K562 (cell line): ENCODE results near the gene BTG2. TPM values are rescaled to one million over a fixed set of nuclear protein-coding genes. Genes with fewer than 3 reads are reported as not detected.
A peak's percentile ranks its signal among the peaks of the same experiment; 100 is the strongest.

Source experiments
- ATAC-seq: fragments of 200-7000 bp; cut with Tn5 transposase; 3 replicates; pipeline ENCODE4 v1.9.1; 2020; ENCODE audit warnings: moderate library complexity
- BruUV-seq: library from RNA; stranded (reverse); fragments of 400-500 nt; replicated peaks from 2 replicates; lab custom pipeline; 2021; lab: Mats Ljungman, UMichigan
- CTCF ChIA-PET: fragments of 300-600 bp; formaldehyde crosslinking; extraction: SDS; loops from one replicate; lab custom pipeline; 2021; ENCODE audit warnings: low intra/inter-chr PET ratio; lab: Yijun Ruan, JAX
- POLR2A ChIA-PET: fragments of 300-600, 350-650 bp; sonication (Branson Sonifier 250); formaldehyde crosslinking; extraction: SDS; loops from one replicate; lab custom pipeline; 2021; ENCODE audit warnings: antibody characterized with exemption, inconsistent platforms; lab: Yijun Ruan, JAX
- DNase-seq, 4 experiments: peaks; one replicate each; pipeline versions ENCODE4 v3.0.0 to v3.0.0-alpha.2; 2011 to 2018; ENCODE audit warnings: low spot score in 3 of 4, mixed read lengths in 3 of 4; ENCODE audit errors: extremely low read depth in 1 of 4
- FAIRE-seq: peaks from 2 replicates; lab custom pipeline; 2011; peaks lifted over from hg19 to GRCh38; lab: Jason Lieb, UNC
- H2AFZ ChIP-seq: 2 replicates; pipeline ENCODE4 v1.6.0; 2011; ENCODE audit warnings: low read depth, low read length, control low read depth, inconsistent platforms
- H3K27ac ChIP-seq: fragments of 200-600 bp; 3 replicates; pipeline ENCODE4 v1.8.0; 2011; ENCODE audit warnings: low read depth, mild to moderate bottlenecking, control low read depth, inconsistent platforms, low read length, moderate library complexity, mixed read lengths; ENCODE audit errors: extremely low read depth
- H3K27me3 ChIP-seq, 2 experiments: fragments of 300-600 bp in 1 of 2; 2 replicates in 1 of 2; 3 replicates in 1 of 2; pipeline versions ENCODE4 v1.6.0 to v1.8.0; 2011; ENCODE audit warnings: inconsistent platforms in 2 of 2, low read length in 2 of 2, mild to moderate bottlenecking in 1 of 2, mixed read lengths in 1 of 2, moderate library complexity in 1 of 2; ENCODE audit not compliant: control insufficient read depth in 2 of 2, insufficient read depth in 2 of 2
- H3K36me3 ChIP-seq: fragments of 300-600 bp; 3 replicates; pipeline ENCODE4 v1.8.0; 2011; ENCODE audit warnings: mild to moderate bottlenecking, low read length, inconsistent platforms; ENCODE audit not compliant: control insufficient read depth, insufficient read depth
- H3K4me1 ChIP-seq, 2 experiments: fragments of 200-600 bp in 1 of 2; replicated peaks in 1 of 2; 2 replicates in 1 of 2; 3 replicates in 1 of 2; pipeline versions ENCODE4 v1.5.1 to v1.8.0; 2011; ENCODE audit warnings: inconsistent platforms in 2 of 2, low read length in 2 of 2, mild to moderate bottlenecking in 1 of 2, mixed read lengths in 1 of 2, moderate library complexity in 1 of 2; ENCODE audit not compliant: control insufficient read depth in 2 of 2, insufficient read depth in 2 of 2
- H3K4me2 ChIP-seq: 2 replicates; pipeline ENCODE4 v1.6.1; 2011; ENCODE audit warnings: low read length, control low read depth, inconsistent platforms, mixed read lengths; ENCODE audit not compliant: insufficient read depth
- H3K4me3 ChIP-seq: fragments of 200-600 bp; sonication (generic), shearing (Covaris generic); 2 replicates; pipeline ENCODE4 v1.5.1; 2016; ENCODE audit warnings: control low read depth, inconsistent platforms
- H3K79me2 ChIP-seq: fragments of 200-600 bp; 3 replicates; pipeline ENCODE4 v1.8.0; 2011; ENCODE audit warnings: low read length, inconsistent platforms; ENCODE audit not compliant: control insufficient read depth, insufficient read depth
- H3K9ac ChIP-seq, 2 experiments: 2 replicates each; pipeline versions ENCODE4 v1.6.0 to v1.6.1; 2011; ENCODE audit warnings: low read depth in 2 of 2, low read length in 2 of 2, control low read depth in 1 of 2, inconsistent platforms in 1 of 2, mild to moderate bottlenecking in 1 of 2, mixed read lengths in 1 of 2; ENCODE audit not compliant: insufficient read depth in 1 of 2
- H3K9me1 ChIP-seq: one replicate; pipeline ENCODE4 v1.6.0; 2011; ENCODE audit warnings: inconsistent platforms, mild to moderate bottlenecking, low read length, moderate library complexity; ENCODE audit not compliant: control insufficient read depth, insufficient read depth
- H3K9me3 ChIP-seq: replicated peaks from 2 replicates; pipeline ENCODE4 v1.5.1; 2011; ENCODE audit warnings: low read depth, low read length, inconsistent platforms; ENCODE audit not compliant: control insufficient read depth, insufficient read depth
- H4K20me1 ChIP-seq: replicated peaks from 2 replicates; pipeline ENCODE4 v1.6.1; 2011; ENCODE audit warnings: low read length, inconsistent platforms, mixed read lengths; ENCODE audit not compliant: control insufficient read depth, insufficient read depth
- BRCA1 ChIP-seq, 2 experiments: fragments of 450-650 bp in 1 of 2; sonication (generic) in 1 of 2; formaldehyde crosslinking in 1 of 2; IDR thresholded peaks; 2 replicates each; pipeline versions ENCODE4 v1.5.0 to v1.6.1; 2017 to 2020; ENCODE audit warnings: mild to moderate bottlenecking in 1 of 2, missing genetic modification reagents in 1 of 2
- BRD9 ChIP-seq: fragments of 450-650 bp; IDR thresholded peaks from 2 replicates; pipeline ENCODE4 v1.6.1; 2018; ENCODE audit warnings: low read depth; ENCODE audit not compliant: partially characterized antibody
- CTBP1 ChIP-seq: fragments of 450-650 bp; IDR thresholded peaks from 2 replicates; pipeline ENCODE4 v1.6.1; 2016; ENCODE audit warnings: borderline replicate concordance
- ESRRA ChIP-seq: fragments of 450-650 bp; IDR thresholded peaks from 2 replicates; pipeline ENCODE4 v1.6.1; 2014; ENCODE audit warnings: low read depth, mild to moderate bottlenecking, moderate library complexity, borderline replicate concordance
- HSF4 ChIP-seq: fragments of 250-450 bp; sonication (Bioruptor Pico); IDR thresholded peaks from 2 replicates; pipeline ENCODE4 v2.1.2; 2022; ENCODE audit warnings: mild to moderate bottlenecking, moderate library complexity, borderline replicate concordance
- L3MBTL2 ChIP-seq: fragments of 450-650 bp; IDR thresholded peaks from 2 replicates; pipeline ENCODE4 v1.6.1; 2016; ENCODE audit warnings: mild to moderate bottlenecking, moderate library complexity
- NR1H2 ChIP-seq: sonication (generic); formaldehyde crosslinking; IDR thresholded peaks from 2 replicates; pipeline ENCODE4 v1.4.0; 2020; ENCODE audit warnings: mild to moderate bottlenecking, missing genetic modification reagents
- NRF1 ChIP-seq, 2 experiments: fragments of 450-650 bp; IDR thresholded peaks in 1 of 2; conservative IDR thresholded peaks in 1 of 2; 2 replicates each; pipeline ENCODE4 v1.6.1; 2014; ENCODE audit warnings: mild to moderate bottlenecking in 2 of 2
- SMARCA4 ChIP-seq: fragments of 450-650 bp; IDR thresholded peaks from 2 replicates; pipeline ENCODE4 v1.6.1; 2016
- TEAD2 ChIP-seq: fragments of 450-650 bp; IDR thresholded peaks from 2 replicates; pipeline ENCODE4 v1.6.1; 2016; ENCODE audit warnings: missing genetic modification characterization, control low read depth, missing compliant biosample characterization
- XRCC5 ChIP-seq: fragments of 200-400 bp; formaldehyde crosslinking; IDR thresholded peaks from 2 replicates; pipeline ENCODE4 v1.6.1; 2017; ENCODE audit warnings: low read depth, mild to moderate bottlenecking, low read length
- ZC3H8 ChIP-seq: fragments of 450-650 bp; IDR thresholded peaks from 2 replicates; pipeline ENCODE4 v1.6.1; 2017
- ZFP36 ChIP-seq: fragments of 150-350 bp; IDR thresholded peaks from 2 replicates; pipeline ENCODE4 v1.6.1; 2018; ENCODE audit warnings: low read length, low read depth; ENCODE audit not compliant: partially characterized antibody
- ZNF444 ChIP-seq: fragments of 250-450 bp; sonication (Bioruptor Pico); IDR thresholded peaks from 2 replicates; pipeline ENCODE4 v1.4.0; 2020; ENCODE audit warnings: mild to moderate bottlenecking, moderate library complexity
- ZNF583 ChIP-seq: fragments of 250-450 bp; sonication (Bioruptor Pico); IDR thresholded peaks from 2 replicates; pipeline ENCODE4 v1.4.0; 2020
- WGBS: fragments of 100-300 bp; shearing (Covaris generic); methylation state at CpG from one replicate; pipeline ENCODE4 v1.1.6; 2016; ENCODE audit warnings: low coverage, mixed read lengths; ENCODE audit not compliant: insufficient coverage; ENCODE audit errors: missing lambda C conversion rate; 5-methylcytosine and 5-hydroxymethylcytosine counted together
- in situ Hi-C: fragments of 300-500 bp; cut with MboI; formaldehyde crosslinking; loops from 4 replicates; pipeline ENCODE4 v1.15.0; 2018; ENCODE audit warnings: inconsistent platforms, mixed read lengths
- intact Hi-C: fragments of 100-400 bp; cut with micrococcal nuclease; formaldehyde crosslinking; loops from 2 replicates; pipeline ENCODE4 v1.14.2; 2022
- polyA plus RNA-seq, 8 experiments: library from polyadenylated mRNA; depleted of rRNA in 4 of 8; stranded (reverse) in 5 of 8; unstranded in 3 of 8; fragments of >200 nt; fragmentation: Nextera tagmentation in 2 of 8; fragmentation: Illumina TruSeq in 1 of 8; extraction: Ambion mirVana in 2 of 8; extraction: Trizol in 1 of 8; gene quantifications; 2 replicates each; pipeline versions ENCODE4 v1.2.1 to v1.2.3, GENCODE V29; 2011 to 2014; ENCODE audit warnings: inconsistent platforms in 1 of 8, missing spikeins in 1 of 8
- total RNA-seq, 7 experiments: library from RNA; depleted of rRNA in 6 of 7; stranded (reverse); fragments of >200 nt in 6 of 7; fragmentation: Illumina TruSeq in 2 of 7; extraction: Trizol in 2 of 7; gene quantifications; 2 replicates each; pipeline versions ENCODE4 v1.2.1 to v1.2.3, GENCODE V29; 2011 to 2021; ENCODE audit warnings: low replicate concordance in 1 of 7
- TF ChIP-seq, protein P1 (sequence below), 3 experiments: IDR thresholded peaks in 2 of 3; conservative IDR thresholded peaks in 1 of 3; 2 replicates each; pipeline ENCODE4 v1.5.1; 2011 to 2012; ENCODE audit warnings: low read length in 3 of 3, mild to moderate bottlenecking in 3 of 3, control low read depth in 2 of 3, improper control_type of control experiment in 1 of 3, inconsistent platforms in 1 of 3, low read depth in 1 of 3, mixed read lengths in 1 of 3, moderate library complexity in 1 of 3; ENCODE audit not compliant: insufficient read depth in 2 of 3
- TF ChIP-seq, protein P2 (sequence below), 2 experiments: fragments of 450-650 bp in 1 of 2; sonication (generic) in 1 of 2; formaldehyde crosslinking in 1 of 2; IDR thresholded peaks in 1 of 2; conservative IDR thresholded peaks in 1 of 2; 2 replicates each; pipeline versions ENCODE4 v1.6.1 to v1.8.1; 2016 to 2023; ENCODE audit warnings: mild to moderate bottlenecking in 2 of 2, moderate library complexity in 2 of 2, inconsistent platforms in 1 of 2, missing genetic modification reagents in 1 of 2

BTG2 gene
- total and polyA plus RNA-seq, 9 of the 15 experiments (the other 6 are each of a cell fraction or from before 2014, with no cell fraction given), result 2.3 to 41.9 (median 8.7) TPM

DNA sequence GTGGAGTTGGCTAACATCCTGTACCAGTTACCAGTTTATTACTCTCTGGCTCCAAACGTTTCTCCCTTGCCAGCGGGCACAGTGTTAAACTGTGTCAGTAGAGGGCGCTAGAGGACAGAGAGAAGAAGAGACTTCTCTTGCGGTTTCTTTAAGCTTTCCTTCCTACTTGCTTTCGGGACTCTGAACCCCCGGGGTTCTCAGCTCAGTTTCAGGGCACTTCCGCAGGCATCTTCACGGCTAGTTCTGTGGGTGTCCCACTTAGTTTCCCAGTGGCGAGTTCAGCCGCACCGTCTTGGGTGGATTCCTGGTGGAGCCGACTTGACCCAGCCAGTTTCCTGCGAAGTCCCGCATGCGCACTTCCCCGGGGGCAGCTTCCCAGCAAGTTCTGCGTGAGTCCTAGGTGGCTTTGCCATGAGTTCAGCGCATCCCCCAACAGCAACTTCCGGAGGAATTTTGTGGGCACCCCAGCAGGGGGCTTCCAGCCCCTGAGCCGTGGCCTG, 37.9 kb upstream of the BTG2 start:
- Histone ChIP-seq H3K9ac (peak overlapping the region; percentile 60 to 87), H3K27ac (no peak overlapping the region), H3K9me3 (no peaks in the 10 kb centered on the region), H3K4me1 (peaks cover 5 to 8% of the 10 kb centered on the region in 2 experiments; a peak in 4 of 5 replicates), H4K20me1 (no peaks in the 10 kb centered on the region; the same call in 1 of the 2 replicates), H3K9me1 (no peaks in the 10 kb centered on the region), H2AFZ (peak overlapping the region; percentile 96), H3K4me2 (peak overlapping the region; percentile 77), H3K27me3 (peaks cover 13 to 18% of the 10 kb centered on the region in 2 experiments), H3K4me3 (peak overlapping the region; percentile 43), H3K36me3 (no peaks in the 10 kb centered on the region), H3K79me2 (no peaks in the 10 kb centered on the region)
- POLR2A ChIA-PET, result interaction anchor here (0.6 to 1.0 kb wide), 11 partner anchors 39 to 423 kb away, joined by 3 read pairs; no protein-coding TSS in a partner anchor
- ATAC-seq (peak; percentile 79), FAIRE-seq (peak; percentile 83), DNase-seq (peak; percentile 74 to 91 (median 76))
- CTCF ChIA-PET, result interaction anchor here (0.6 to 9.9 kb wide), 9 partner anchors 70 to 245 kb away, joined by 3 to 226 read pairs (median 4); no protein-coding TSS in a partner anchor
- intact Hi-C loops (loop anchor here (1.0 to 5.0 kb wide), 3 partner anchors 71 to 175 kb away; no protein-coding TSS in a partner anchor), in situ Hi-C loops (no loop called here)
- WGBS, result 16% methylated on average over 20 of the region's 20 CpGs
- BruUV-seq, result no TSS peak
- TF ChIP-seq ESRRA (peak; percentile 85; the same call in 1 of the 2 replicates), BRD9 (peak; percentile 38), ZC3H8 (no peak), L3MBTL2 (peak; percentile 39; the same call in 1 of the 2 replicates), NR1H2 (CRISPR knock-in tag) (0 out of 2 replicates have a peak, but pooled peaks have one; percentile 46), ZNF583 (CRISPR knock-in tag) (0 out of 2 replicates have a peak, but pooled peaks have one; percentile 27), SMARCA4 (peak; percentile 64; the same call in 1 of the 2 replicates), TEAD2 (tag) (no peak), CTBP1 (peak; percentile 40; the same call in 1 of the 2 replicates), XRCC5 (0 out of 2 replicates have a peak, but pooled peaks have one; percentile 73), BRCA1 (IDR thresholded peaks at IDR 0.05) (no peak), BRCA1 (CRISPR knock-in tag; IDR thresholded peaks at IDR 0.05) (no peak), HSF4 (CRISPR knock-in tag) (no peak), ZNF444 (no peak), NRF1 (conservative IDR thresholded peaks at IDR 0.05 in 1 of 2, IDR thresholded peaks at IDR 0.05 in 1 of 2) (peak; percentile 86 to 89), ZFP36 (peak; percentile 28)
- TF ChIP-seq, protein P1, sequence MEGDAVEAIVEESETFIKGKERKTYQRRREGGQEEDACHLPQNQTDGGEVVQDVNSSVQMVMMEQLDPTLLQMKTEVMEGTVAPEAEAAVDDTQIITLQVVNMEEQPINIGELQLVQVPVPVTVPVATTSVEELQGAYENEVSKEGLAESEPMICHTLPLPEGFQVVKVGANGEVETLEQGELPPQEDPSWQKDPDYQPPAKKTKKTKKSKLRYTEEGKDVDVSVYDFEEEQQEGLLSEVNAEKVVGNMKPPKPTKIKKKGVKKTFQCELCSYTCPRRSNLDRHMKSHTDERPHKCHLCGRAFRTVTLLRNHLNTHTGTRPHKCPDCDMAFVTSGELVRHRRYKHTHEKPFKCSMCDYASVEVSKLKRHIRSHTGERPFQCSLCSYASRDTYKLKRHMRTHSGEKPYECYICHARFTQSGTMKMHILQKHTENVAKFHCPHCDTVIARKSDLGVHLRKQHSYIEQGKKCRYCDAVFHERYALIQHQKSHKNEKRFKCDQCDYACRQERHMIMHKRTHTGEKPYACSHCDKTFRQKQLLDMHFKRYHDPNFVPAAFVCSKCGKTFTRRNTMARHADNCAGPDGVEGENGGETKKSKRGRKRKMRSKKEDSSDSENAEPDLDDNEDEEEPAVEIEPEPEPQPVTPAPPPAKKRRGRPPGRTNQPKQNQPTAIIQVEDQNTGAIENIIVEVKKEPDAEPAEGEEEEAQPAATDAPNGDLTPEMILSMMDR (IDR thresholded peaks at IDR 0.05 in 2 of 3, conservative IDR thresholded peaks at IDR 0.05 in 1 of 3; ENCODE audit: insufficient read depth in 2 of 3, low read depth in 1 of 3, low read length in 3 of 3), result peak; percentile 93 to 97 (median 96)
- TF ChIP-seq, protein P2, sequence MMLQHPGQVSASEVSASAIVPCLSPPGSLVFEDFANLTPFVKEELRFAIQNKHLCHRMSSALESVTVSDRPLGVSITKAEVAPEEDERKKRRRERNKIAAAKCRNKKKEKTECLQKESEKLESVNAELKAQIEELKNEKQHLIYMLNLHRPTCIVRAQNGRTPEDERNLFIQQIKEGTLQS (IDR thresholded peaks at IDR 0.05), result no peak
- TF ChIP-seq, protein P2 (CRISPR knock-in tag; conservative IDR thresholded peaks at IDR 0.05), result 0 out of 2 replicates have a peak, but pooled peaks have one; percentile 58
